ENCODE data around the gene HLA-E. TPM values are rescaled to one million over a fixed set of nuclear protein-coding genes. Genes with fewer than 3 reads are reported as not detected.
A peak's percentile ranks its signal among the peaks of the same experiment; 100 is the strongest.

Gene HLA-E
- total and polyA plus RNA-seq, 2 of the 13 experiments (the other 11 are each of a cell fraction or from before 2014, with no cell fraction given) = 45.2 to 90.4 TPM

DNA sequence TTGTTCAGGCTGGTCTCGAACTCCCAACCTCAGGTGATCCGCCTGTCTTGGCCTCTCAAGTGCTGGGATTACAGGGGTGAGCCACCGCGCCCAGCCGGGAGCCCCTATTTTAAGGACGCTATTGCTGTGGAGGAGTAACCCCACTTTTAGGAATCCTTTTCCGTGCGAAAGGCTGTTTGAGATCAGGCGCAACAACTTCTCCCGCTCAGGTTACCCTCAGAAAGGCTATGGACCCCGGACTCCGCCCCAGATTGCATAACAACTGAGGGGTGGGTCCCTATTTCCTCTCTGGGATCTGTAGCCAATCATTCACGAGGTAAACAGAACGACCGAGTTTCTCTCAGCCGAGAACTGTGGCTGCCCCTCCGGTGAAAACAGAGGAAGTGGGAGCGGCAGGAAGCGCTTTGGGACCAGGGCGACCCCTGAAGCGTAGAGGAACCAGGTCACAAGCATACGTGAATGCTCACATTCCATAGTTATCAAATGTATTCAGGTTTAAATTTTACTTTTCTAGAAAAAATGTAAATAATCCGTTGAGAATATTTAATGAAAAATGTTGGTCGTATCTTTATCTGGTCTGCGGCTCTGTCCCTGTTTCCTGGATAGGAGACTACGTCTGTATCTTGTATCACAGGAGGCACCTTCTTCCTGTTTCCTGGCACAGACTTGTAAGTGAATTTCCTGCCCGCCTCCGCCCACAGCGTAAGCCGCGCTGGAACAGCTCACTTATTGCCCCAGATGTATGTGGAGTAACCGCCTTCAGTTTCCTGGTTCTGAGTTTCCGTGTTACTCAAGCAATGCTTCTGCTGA, 26.8 kb downstream of the HLA-E start (continued):
- no peak for TF ChIP-seq ZNF253 (CRISPR knock-in tag; IDR thresholded peaks at IDR 0.05; ENCODE audit: borderline replicate concordance)
- no peak for TF ChIP-seq EZH2 (conservative IDR thresholded peaks at IDR 0.05; ENCODE audit: low read depth, low read length)
- TF ChIP-seq, protein P1, sequence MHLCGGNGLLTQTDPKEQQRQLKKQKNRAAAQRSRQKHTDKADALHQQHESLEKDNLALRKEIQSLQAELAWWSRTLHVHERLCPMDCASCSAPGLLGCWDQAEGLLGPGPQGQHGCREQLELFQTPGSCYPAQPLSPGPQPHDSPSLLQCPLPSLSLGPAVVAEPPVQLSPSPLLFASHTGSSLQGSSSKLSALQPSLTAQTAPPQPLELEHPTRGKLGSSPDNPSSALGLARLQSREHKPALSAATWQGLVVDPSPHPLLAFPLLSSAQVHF (CRISPR knock-in tag; IDR thresholded peaks at IDR 0.05) = no peak
- TF ChIP-seq, protein P2, sequence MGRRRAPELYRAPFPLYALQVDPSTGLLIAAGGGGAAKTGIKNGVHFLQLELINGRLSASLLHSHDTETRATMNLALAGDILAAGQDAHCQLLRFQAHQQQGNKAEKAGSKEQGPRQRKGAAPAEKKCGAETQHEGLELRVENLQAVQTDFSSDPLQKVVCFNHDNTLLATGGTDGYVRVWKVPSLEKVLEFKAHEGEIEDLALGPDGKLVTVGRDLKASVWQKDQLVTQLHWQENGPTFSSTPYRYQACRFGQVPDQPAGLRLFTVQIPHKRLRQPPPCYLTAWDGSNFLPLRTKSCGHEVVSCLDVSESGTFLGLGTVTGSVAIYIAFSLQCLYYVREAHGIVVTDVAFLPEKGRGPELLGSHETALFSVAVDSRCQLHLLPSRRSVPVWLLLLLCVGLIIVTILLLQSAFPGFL (CRISPR knock-in tag; IDR thresholded peaks at IDR 0.05) = no peak
- TF ChIP-seq ZNF670 (CRISPR knock-in tag; IDR thresholded peaks at IDR 0.05; ENCODE audit: borderline replicate concordance) = peak; percentile 91
- TF ChIP-seq, protein P3, sequence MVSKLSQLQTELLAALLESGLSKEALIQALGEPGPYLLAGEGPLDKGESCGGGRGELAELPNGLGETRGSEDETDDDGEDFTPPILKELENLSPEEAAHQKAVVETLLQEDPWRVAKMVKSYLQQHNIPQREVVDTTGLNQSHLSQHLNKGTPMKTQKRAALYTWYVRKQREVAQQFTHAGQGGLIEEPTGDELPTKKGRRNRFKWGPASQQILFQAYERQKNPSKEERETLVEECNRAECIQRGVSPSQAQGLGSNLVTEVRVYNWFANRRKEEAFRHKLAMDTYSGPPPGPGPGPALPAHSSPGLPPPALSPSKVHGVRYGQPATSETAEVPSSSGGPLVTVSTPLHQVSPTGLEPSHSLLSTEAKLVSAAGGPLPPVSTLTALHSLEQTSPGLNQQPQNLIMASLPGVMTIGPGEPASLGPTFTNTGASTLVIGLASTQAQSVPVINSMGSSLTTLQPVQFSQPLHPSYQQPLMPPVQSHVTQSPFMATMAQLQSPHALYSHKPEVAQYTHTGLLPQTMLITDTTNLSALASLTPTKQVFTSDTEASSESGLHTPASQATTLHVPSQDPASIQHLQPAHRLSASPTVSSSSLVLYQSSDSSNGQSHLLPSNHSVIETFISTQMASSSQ (IDR thresholded peaks at IDR 0.05; ENCODE audit: low read depth) = no peak
- TF ChIP-seq, protein P3 (CRISPR knock-in tag; IDR thresholded peaks at IDR 0.05; ENCODE audit: borderline replicate concordance) = peak; percentile 37; the same call in 1 of the 2 replicates
- TF ChIP-seq ARNTL (CRISPR knock-in tag; IDR thresholded peaks at IDR 0.05) = peak; percentile 18; the same call in 1 of the 2 replicates
- TF ChIP-seq, protein P4, sequence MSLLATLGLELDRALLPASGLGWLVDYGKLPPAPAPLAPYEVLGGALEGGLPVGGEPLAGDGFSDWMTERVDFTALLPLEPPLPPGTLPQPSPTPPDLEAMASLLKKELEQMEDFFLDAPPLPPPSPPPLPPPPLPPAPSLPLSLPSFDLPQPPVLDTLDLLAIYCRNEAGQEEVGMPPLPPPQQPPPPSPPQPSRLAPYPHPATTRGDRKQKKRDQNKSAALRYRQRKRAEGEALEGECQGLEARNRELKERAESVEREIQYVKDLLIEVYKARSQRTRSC (CRISPR knock-in tag; IDR thresholded peaks at IDR 0.05; ENCODE audit: low read depth) = no peak
- TF ChIP-seq, protein P5, sequence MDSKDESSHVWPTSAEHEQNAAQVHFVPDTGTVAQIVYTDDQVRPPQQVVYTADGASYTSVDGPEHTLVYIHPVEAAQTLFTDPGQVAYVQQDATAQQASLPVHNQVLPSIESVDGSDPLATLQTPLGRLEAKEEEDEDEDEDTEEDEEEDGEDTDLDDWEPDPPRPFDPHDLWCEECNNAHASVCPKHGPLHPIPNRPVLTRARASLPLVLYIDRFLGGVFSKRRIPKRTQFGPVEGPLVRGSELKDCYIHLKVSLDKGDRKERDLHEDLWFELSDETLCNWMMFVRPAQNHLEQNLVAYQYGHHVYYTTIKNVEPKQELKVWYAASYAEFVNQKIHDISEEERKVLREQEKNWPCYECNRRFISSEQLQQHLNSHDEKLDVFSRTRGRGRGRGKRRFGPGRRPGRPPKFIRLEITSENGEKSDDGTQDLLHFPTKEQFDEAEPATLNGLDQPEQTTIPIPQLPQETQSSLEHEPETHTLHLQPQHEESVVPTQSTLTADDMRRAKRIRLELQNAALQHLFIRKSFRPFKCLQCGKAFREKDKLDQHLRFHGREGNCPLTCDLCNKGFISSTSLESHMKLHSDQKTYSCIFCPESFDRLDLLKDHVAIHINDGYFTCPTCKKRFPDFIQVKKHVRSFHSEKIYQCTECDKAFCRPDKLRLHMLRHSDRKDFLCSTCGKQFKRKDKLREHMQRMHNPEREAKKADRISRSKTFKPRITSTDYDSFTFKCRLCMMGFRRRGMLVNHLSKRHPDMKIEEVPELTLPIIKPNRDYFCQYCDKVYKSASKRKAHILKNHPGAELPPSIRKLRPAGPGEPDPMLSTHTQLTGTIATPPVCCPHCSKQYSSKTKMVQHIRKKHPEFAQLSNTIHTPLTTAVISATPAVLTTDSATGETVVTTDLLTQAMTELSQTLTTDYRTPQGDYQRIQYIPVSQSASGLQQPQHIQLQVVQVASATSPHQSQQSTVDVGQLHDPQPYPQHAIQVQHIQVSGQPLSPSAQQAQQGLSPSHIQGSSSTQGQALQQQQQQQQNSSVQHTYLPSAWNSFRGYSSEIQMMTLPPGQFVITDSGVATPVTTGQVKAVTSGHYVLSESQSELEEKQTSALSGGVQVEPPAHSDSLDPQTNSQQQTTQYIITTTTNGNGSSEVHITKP (CRISPR knock-in tag; IDR thresholded peaks at IDR 0.05; ENCODE audit: low read depth) = no peak; the same call in 1 of the 2 replicates
- no peak for TF ChIP-seq AGO1 (IDR thresholded peaks at IDR 0.05; ENCODE audit: low read depth, low read length, poor library complexity, severe bottlenecking)
- TF ChIP-seq, protein P6, sequence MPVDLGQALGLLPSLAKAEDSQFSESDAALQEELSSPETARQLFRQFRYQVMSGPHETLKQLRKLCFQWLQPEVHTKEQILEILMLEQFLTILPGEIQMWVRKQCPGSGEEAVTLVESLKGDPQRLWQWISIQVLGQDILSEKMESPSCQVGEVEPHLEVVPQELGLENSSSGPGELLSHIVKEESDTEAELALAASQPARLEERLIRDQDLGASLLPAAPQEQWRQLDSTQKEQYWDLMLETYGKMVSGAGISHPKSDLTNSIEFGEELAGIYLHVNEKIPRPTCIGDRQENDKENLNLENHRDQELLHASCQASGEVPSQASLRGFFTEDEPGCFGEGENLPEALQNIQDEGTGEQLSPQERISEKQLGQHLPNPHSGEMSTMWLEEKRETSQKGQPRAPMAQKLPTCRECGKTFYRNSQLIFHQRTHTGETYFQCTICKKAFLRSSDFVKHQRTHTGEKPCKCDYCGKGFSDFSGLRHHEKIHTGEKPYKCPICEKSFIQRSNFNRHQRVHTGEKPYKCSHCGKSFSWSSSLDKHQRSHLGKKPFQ (CRISPR knock-in tag; IDR thresholded peaks at IDR 0.05; ENCODE audit: insufficient replicate concordance) = peak; percentile 93
- no peak for TF ChIP-seq WIZ (CRISPR knock-in tag; IDR thresholded peaks at IDR 0.05)
- TF ChIP-seq ZNF143 (CRISPR knock-in tag; IDR thresholded peaks at IDR 0.05) = 0 out of 2 replicates have a peak, but pooled peaks have one; percentile 7
- no peak for TF ChIP-seq TAF15 (IDR thresholded peaks at IDR 0.05; ENCODE audit: low read depth, low read length, poor library complexity, severe bottlenecking)
